ENCODE data around the gene MLH3. TPM values are rescaled to one million over a fixed set of nuclear protein-coding genes. Genes with fewer than 3 reads are reported as not detected.

The MLH3 gene
- total RNA-seq, 4 donors from 2014 or later, result 10.4 to 21.7 (median 17.4) TPM

DNA sequence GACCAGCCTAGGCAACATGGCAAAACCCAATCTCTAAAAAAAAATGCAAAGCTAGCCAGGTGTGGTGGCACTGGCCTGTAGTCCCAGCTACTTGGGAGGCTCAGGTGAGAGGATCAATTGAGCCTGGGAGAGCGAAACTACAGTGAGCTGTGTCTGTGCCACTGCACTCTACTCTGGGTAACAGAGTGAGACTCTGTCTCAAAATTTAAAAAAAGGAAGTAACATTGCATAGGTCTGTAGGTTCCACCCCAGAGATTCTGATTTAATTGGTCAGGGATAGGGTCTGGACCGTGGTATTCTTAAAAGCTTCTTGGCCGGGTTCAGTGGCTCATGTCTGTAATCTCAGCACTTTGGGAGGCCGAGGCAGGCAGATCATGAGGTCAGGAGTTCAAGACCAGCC, 44.4 kb upstream of the MLH3 start:
- TF ChIP-seq, protein P1, sequence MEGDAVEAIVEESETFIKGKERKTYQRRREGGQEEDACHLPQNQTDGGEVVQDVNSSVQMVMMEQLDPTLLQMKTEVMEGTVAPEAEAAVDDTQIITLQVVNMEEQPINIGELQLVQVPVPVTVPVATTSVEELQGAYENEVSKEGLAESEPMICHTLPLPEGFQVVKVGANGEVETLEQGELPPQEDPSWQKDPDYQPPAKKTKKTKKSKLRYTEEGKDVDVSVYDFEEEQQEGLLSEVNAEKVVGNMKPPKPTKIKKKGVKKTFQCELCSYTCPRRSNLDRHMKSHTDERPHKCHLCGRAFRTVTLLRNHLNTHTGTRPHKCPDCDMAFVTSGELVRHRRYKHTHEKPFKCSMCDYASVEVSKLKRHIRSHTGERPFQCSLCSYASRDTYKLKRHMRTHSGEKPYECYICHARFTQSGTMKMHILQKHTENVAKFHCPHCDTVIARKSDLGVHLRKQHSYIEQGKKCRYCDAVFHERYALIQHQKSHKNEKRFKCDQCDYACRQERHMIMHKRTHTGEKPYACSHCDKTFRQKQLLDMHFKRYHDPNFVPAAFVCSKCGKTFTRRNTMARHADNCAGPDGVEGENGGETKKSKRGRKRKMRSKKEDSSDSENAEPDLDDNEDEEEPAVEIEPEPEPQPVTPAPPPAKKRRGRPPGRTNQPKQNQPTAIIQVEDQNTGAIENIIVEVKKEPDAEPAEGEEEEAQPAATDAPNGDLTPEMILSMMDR (IDR thresholded peaks at IDR 0.05 in 4 of 5, conservative IDR thresholded peaks at IDR 0.05 in 1 of 5), result no peak
- no peak for TF ChIP-seq POLR2A (IDR thresholded peaks at IDR 0.05)
- in situ Hi-C loops (cut with MboI; ENCODE audit: low sequenced_read_pairs in 4 of 4) (loop anchor here in 2 of 4 donors (25.0 kb wide), 1 partner anchor 158 kb away; no protein-coding TSS in a partner anchor), intact Hi-C loops (cut with DNase I; ENCODE audit: low total_unique reads) (no loop called here)
- DNase-seq, result no peak
- no peak overlapping the region for H3K4me3 ChIP-seq
- H3K27ac ChIP-seq, result no peak overlapping the region
- peaks cover 0 to 71% of the 10 kb centered on the region in 2 donors for H3K36me3 ChIP-seq
- ATAC-seq, result no peak
- no peaks in the 10 kb centered on the region for H3K9me3 ChIP-seq
- H3K4me1 ChIP-seq, result peaks cover 31 to 34% of the 10 kb centered on the region in 2 donors
- no peaks in the 10 kb centered on the region for H3K27me3 ChIP-seq

DNA sequence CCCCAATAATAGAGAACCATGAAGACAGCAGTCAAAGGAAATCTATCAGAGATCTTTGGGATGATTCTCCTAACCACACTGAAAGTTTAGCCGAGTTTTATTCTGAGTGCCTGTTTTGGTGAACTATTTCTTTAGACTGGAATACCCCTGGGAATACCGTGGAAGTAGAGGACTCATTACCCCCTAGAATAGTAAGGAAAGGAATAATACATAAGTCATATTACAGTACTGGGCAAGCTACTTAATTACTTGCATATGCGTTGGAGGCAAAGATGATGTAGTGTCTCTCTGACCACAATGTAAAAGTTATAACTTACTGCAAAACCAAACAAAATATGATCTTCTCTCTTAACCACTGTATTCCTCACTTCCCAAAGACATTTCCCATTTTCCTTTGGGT, 43.6 kb upstream of the MLH3 start:
- TF ChIP-seq, protein P1 (IDR thresholded peaks at IDR 0.05 in 4 of 5, conservative IDR thresholded peaks at IDR 0.05 in 1 of 5), result no peak
- TF ChIP-seq POLR2A (IDR thresholded peaks at IDR 0.05), result no peak
- intact Hi-C loops (cut with DNase I; ENCODE audit: low total_unique reads) (no loop called here), in situ Hi-C loops (cut with MboI; ENCODE audit: low sequenced_read_pairs in 4 of 4) (loop anchor here in 2 of 4 donors (25.0 kb wide), 1 partner anchor 158 kb away; no protein-coding TSS in a partner anchor)
- no peak for DNase-seq
- ATAC-seq, result no peak
- Histone ChIP-seq H3K36me3 (peaks cover 0 to 72% of the 10 kb centered on the region in 2 donors), H3K27ac (no peak overlapping the region), H3K4me3 (no peak overlapping the region), H3K9me3 (no peaks in the 10 kb centered on the region), H3K4me1 (peaks cover 31 to 34% of the 10 kb centered on the region in 2 donors), H3K27me3 (no peaks in the 10 kb centered on the region)

DNA sequence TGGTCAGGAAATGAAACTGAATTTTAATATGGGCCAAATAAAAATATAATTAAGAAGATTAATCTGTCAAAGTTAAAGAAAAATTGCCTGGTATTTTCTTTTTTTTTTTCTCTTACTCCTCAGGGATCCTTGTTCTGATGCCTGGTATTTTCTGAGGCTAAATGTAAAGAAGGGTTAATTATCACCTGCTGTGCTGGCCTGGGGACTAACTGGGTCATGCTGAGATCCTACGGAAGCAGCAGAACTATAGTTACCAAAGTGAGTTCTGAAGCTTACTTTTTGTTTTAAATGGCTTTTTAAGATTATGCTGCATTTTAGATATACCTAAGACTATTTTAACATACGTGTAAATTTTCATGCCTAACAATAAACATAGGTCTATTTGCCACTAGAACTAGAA, 41.4 kb upstream of the MLH3 start:
- no peak overlapping the region for H3K27ac ChIP-seq
- H3K4me3 ChIP-seq, result no peak overlapping the region
- TF ChIP-seq, protein P1 (IDR thresholded peaks at IDR 0.05 in 4 of 5, conservative IDR thresholded peaks at IDR 0.05 in 1 of 5), result no peak
- no peak for TF ChIP-seq POLR2A (IDR thresholded peaks at IDR 0.05)
- no peak for ATAC-seq
- no peaks in the 10 kb centered on the region for H3K9me3 ChIP-seq
- in situ Hi-C loops (cut with MboI; ENCODE audit: low sequenced_read_pairs in 4 of 4), result loop anchor here in 2 of 4 donors (25.0 kb wide), 1 partner anchor 155 kb away; no protein-coding TSS in a partner anchor
- peaks cover 14 to 17% of the 10 kb centered on the region in 2 donors for H3K4me1 ChIP-seq
- peaks cover 0 to 70% of the 10 kb centered on the region in 2 donors for H3K36me3 ChIP-seq
- intact Hi-C loops (cut with DNase I; ENCODE audit: low total_unique reads), result no loop called here
- no peaks in the 10 kb centered on the region for H3K27me3 ChIP-seq
- DNase-seq, result no peak

DNA sequence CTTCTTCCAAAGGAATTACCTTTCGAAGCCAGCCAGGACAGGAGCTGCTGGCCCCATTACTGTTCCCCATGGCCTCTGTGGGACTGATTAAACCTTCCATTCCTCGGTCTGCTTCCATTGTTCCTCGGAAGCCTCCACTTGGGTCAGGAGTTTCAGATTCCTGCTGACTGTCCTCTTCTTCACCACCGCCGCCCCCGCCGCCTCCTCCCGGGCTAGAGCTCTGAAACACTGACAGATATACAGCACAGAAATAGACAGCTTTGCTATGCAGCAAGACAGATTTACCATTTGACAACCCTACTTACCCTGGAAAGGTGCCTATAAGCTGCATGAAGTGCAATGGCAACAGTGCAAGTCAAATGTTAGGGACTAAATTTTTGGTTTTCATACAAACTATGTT, 40.0 kb upstream of the MLH3 start:
- intact Hi-C loops (cut with DNase I; ENCODE audit: low total_unique reads) (no loop called here), in situ Hi-C loops (cut with MboI; ENCODE audit: low sequenced_read_pairs in 4 of 4) (loop anchor here in 2 of 4 donors (25.0 kb wide), 1 partner anchor 154 kb away; no protein-coding TSS in a partner anchor)
- no peak overlapping the region for H3K27ac ChIP-seq
- DNase-seq (no peak), ATAC-seq (no peak)
- H3K27me3 ChIP-seq, result no peaks in the 10 kb centered on the region
- H3K36me3 ChIP-seq, result peaks cover 0 to 75% of the 10 kb centered on the region in 2 donors
- no peaks in the 10 kb centered on the region for H3K9me3 ChIP-seq
- H3K4me3 ChIP-seq, result no peak overlapping the region
- H3K4me1 ChIP-seq, result peaks cover 0 to 4% of the 10 kb centered on the region in 2 donors
- TF ChIP-seq, protein P1 (IDR thresholded peaks at IDR 0.05 in 4 of 5, conservative IDR thresholded peaks at IDR 0.05 in 1 of 5), result no peak
- no peak for TF ChIP-seq POLR2A (IDR thresholded peaks at IDR 0.05)

DNA sequence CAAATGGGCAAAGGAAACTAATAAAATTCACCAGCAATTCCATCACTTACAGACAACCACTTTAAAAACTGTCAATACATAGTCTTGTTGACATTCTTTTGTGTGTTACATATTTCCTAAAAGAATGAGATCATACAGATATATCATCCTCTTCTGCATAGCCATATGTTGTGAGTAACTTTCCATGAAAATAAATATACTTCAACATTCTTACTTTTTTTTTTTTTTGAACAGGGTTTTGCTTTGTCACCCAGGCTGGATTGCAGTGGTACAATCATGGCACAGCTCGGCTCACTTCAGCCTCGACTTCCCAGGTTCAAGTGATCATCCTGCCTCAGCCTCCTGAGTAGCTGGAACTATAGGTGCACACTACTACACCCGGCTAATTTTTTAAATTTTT, 39.1 kb upstream of the MLH3 start:
- intact Hi-C loops (cut with DNase I; ENCODE audit: low total_unique reads), result no loop called here
- Histone ChIP-seq H3K27ac (no peak overlapping the region), H3K9me3 (no peaks in the 10 kb centered on the region), H3K4me3 (no peak overlapping the region), H3K4me1 (peaks cover 0 to 8% of the 10 kb centered on the region in 2 donors), H3K36me3 (peaks cover 0 to 75% of the 10 kb centered on the region in 2 donors), H3K27me3 (no peaks in the 10 kb centered on the region)
- in situ Hi-C loops (cut with MboI; ENCODE audit: low sequenced_read_pairs in 4 of 4), result loop anchor here in 2 of 4 donors (25.0 kb wide), 1 partner anchor 153 kb away; no protein-coding TSS in a partner anchor
- DNase-seq (no peak), ATAC-seq (no peak)
- no peak for TF ChIP-seq POLR2A (IDR thresholded peaks at IDR 0.05)
- TF ChIP-seq, protein P1 (IDR thresholded peaks at IDR 0.05 in 4 of 5, conservative IDR thresholded peaks at IDR 0.05 in 1 of 5), result no peak
